Small intestine (tissue), 16 donors: ENCODE measurements around the gene SMR3B. TPM values are rescaled to one million over a fixed set of nuclear protein-coding genes. Genes with fewer than 3 reads are reported as not detected.

ENCODE experiments used
- DNase-seq, 2 donors: peaks; one replicate each; pipeline versions ENCODE4 v3.0.0 to v3.0.0-alpha.2; 2013
- FAIRE-seq: peaks from 2 replicates; lab custom pipeline; 2012; peaks lifted over from hg19 to GRCh38; lab: Jason Lieb, UNC
- H3K27ac ChIP-seq, 3 donors: one replicate each; pipeline ENCODE4 v1.5.1; 2013; ENCODE audit warnings: low read length in 2 of 3, mild to moderate bottlenecking in 2 of 3, control low read depth in 1 of 3, inconsistent platforms in 1 of 3, low read depth in 1 of 3, moderate library complexity in 1 of 3
- H3K27me3 ChIP-seq, 3 donors: one replicate each; pipeline ENCODE4 v1.6.1; 2013; ENCODE audit warnings: low read length in 3 of 3, inconsistent platforms in 1 of 3; ENCODE audit not compliant: control insufficient read depth in 3 of 3, insufficient read depth in 3 of 3
- H3K36me3 ChIP-seq, 3 donors: one replicate each; pipeline ENCODE4 v1.6.1; 2013; ENCODE audit warnings: low read length in 3 of 3, inconsistent platforms in 1 of 3, low read depth in 1 of 3, mild to moderate bottlenecking in 1 of 3, moderate library complexity in 1 of 3; ENCODE audit not compliant: control insufficient read depth in 3 of 3, insufficient read depth in 2 of 3
- H3K4me1 ChIP-seq, 3 donors: one replicate each; pipeline ENCODE4 v1.6.1; 2013; ENCODE audit warnings: low read length in 2 of 3, inconsistent platforms in 1 of 3, low read depth in 1 of 3, mild to moderate bottlenecking in 1 of 3, moderate library complexity in 1 of 3; ENCODE audit not compliant: control insufficient read depth in 3 of 3, insufficient read depth in 2 of 3
- H3K4me3 ChIP-seq, 3 donors: one replicate each; pipeline ENCODE4 v1.5.1; 2013; ENCODE audit warnings: low read length in 3 of 3, control low read depth in 1 of 3, inconsistent platforms in 1 of 3, low read depth in 1 of 3, mild to moderate bottlenecking in 1 of 3, moderate library complexity in 1 of 3
- H3K9me3 ChIP-seq, 2 donors: one replicate each; pipeline ENCODE4 v1.6.1; 2013; ENCODE audit warnings: low read depth in 1 of 2, low read length in 1 of 2; ENCODE audit not compliant: control insufficient read depth in 2 of 2, insufficient read depth in 1 of 2
- WGBS, 3 donors: extraction: QIAGEN DNeasy Blood & Tissue Kit; methylation state at CpG; one replicate each; pipeline ENCODE4 v1.1.7; 2013; 5-methylcytosine and 5-hydroxymethylcytosine counted together
- long read RNA-seq, 10 donors: transcript quantifications; one replicate each; lab custom pipeline, GENCODE V29; 2026
- polyA plus RNA-seq, 4 donors: library from polyadenylated mRNA; stranded (reverse) in 3 of 4; unstranded in 1 of 4; fragments of 200-250 nt in 3 of 4; fragments of 120-200 nt in 1 of 4; gene quantifications; one replicate each; pipeline versions ENCODE4 v1.2.1 to v1.2.3, GENCODE V29; 2013
- donor health status: healthy with polysubstance abuse.
- donor health status: control.
- donor health status: control.
- donor health status: Bipolar disorder and iron deficiency.
- donor health status: healthy.

SMR3B gene
- not detected for polyA plus RNA-seq
- long read RNA-seq, donor 1 = 0 reads
- long read RNA-seq, donor 2 = 0 reads
- long read RNA-seq, donor 3 = 0 reads
- long read RNA-seq, donor 4 = 0 reads
- long read RNA-seq, donor 5 = 0 reads
- long read RNA-seq, donor 6 = 0 reads
- long read RNA-seq, donor 7 = 0 reads
- long read RNA-seq, donor 8 = 0 reads
- long read RNA-seq, donor 9 = 0 reads
- long read RNA-seq, donor 10 = 0 reads

- H3K4me1 ChIP-seq = no peaks in the 10 kb centered on the region
- FAIRE-seq = no peak
- H3K27me3 ChIP-seq = no peaks in the 10 kb centered on the region
- H3K9me3 ChIP-seq = no peaks in the 10 kb centered on the region
- no peak within 1 kb of the TSS for H3K27ac ChIP-seq
- 75 to 79% (median 77%) methylated on average over 5 of the region's 5 CpGs for WGBS, 3 donors
- H3K4me3 ChIP-seq = no peak within 1 kb of the TSS
- H3K36me3 ChIP-seq = no peaks in the 10 kb centered on the region
- DNase-seq = no peak
These were observed at the start of gene SMR3B for GRCh38 chr4:70382691-70383181. SMR3B (plus strand) TSS chr4:70383131; CDS start chr4:70384511, 1,380 bp downstream.

DNA sequence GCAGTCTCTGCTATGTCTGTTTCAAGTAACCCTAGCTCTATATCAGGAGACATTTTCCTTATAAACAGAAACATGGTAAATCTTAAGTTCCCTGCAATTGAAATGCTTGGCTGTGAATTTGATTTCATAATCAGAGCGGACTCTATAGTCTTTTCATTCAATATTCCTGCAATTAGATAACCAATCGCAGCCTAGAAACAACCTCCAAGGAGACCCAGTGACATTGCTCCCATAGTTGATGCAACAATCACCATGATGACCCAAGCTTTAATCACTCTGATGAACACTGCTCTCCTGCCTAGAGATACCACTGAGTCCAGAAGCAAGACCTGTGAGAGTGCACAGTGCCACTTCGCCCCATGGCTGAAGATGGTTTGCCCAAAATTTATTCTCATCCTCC, 48.2 kb upstream of the SMR3B start, which contains the start of gene CABS1:
Gene CABS1, plus strand, starts transcription at position 301 of the 400 bp plus-strand sequence. Its CDS starts 59 bp downstream, at position 360.
- Histone ChIP-seq H3K27ac (no peak within 1 kb of the TSS), H3K36me3 (no peaks in the 10 kb centered on the region), H3K9me3 (no peaks in the 10 kb centered on the region), H3K27me3 (no peaks in the 10 kb centered on the region), H3K4me1 (no peaks in the 10 kb centered on the region), H3K4me3 (no peak within 1 kb of the TSS)
- 92 to 99% (median 92%) methylated on average over 3 of the region's 3 CpGs for WGBS, 3 donors
- FAIRE-seq (no peak), DNase-seq (no peak)

DNA sequence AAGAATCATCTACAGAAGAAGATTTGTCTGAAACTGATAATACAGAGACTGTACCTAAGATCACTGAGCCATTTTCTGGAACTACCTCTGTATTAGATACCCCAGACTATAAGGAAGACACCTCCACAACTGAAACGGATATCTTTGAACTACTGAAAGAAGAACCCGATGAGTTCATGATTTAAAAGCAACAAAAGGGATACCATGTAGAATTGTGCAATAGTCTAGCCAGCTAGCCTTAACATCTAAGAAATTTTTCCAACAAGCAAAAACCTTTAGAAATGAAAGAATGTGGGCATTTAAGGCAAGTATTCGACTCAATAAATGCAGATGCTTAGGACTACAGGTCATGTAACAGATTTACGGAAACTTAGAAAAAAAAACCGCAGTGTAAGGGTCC, 46.9 kb upstream of the SMR3B start:
- H3K4me3 ChIP-seq = no peak overlapping the region
- DNase-seq (no peak), FAIRE-seq (no peak)
- 86 to 88% (median 88%) methylated on average over 5 of the region's 5 CpGs for WGBS, 3 donors
- H3K9me3 ChIP-seq = no peaks in the 10 kb centered on the region
- no peaks in the 10 kb centered on the region for H3K36me3 ChIP-seq
- H3K27me3 ChIP-seq = no peaks in the 10 kb centered on the region
- no peak overlapping the region for H3K27ac ChIP-seq
- H3K4me1 ChIP-seq = no peaks in the 10 kb centered on the region

GRCh38 chr4:70337886-70338420, 45.0 kb upstream of the SMR3B start:
- H3K27ac ChIP-seq = no peak overlapping the region
- 71 to 93% (median 88%) methylated on average over 1 of the region's 1 CpG for WGBS, 3 donors
- no peaks in the 10 kb centered on the region for H3K36me3 ChIP-seq
- H3K4me1 ChIP-seq = no peaks in the 10 kb centered on the region
- no peaks in the 10 kb centered on the region for H3K9me3 ChIP-seq
- no peak overlapping the region for H3K4me3 ChIP-seq
- FAIRE-seq (no peak), DNase-seq (no peak)
- no peaks in the 10 kb centered on the region for H3K27me3 ChIP-seq

DNA sequence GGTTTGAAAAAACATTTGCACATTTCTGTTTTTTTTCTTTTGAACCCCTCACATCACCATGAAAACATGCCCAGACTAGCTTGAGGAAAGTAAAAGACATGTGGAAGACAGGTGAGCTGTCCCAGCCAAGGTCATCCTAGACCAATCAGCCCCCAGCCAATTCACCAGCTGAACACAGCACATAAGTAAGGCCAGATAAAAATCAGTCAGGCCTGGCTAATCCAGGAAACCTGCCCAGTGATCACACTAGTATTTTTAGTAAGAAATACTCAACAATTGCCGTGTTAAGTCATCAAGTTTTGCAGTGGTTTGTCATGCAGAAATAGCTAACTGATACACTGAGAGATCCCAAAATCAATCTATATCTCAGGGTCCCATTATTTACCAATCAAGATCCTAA, 26.7 kb upstream of the SMR3B start:
- WGBS, 3 donors = 65 to 74% (median 70%) methylated on average over 1 of the region's 1 CpG
- Histone ChIP-seq H3K4me1 (no peaks in the 10 kb centered on the region), H3K9me3 (no peaks in the 10 kb centered on the region), H3K36me3 (no peaks in the 10 kb centered on the region), H3K27me3 (no peaks in the 10 kb centered on the region), H3K4me3 (no peak overlapping the region), H3K27ac (no peak overlapping the region)
- no peak for FAIRE-seq
- no peak for DNase-seq

GRCh38 chr4:70359115-70359661, 23.7 kb upstream of the SMR3B start:
- WGBS, 3 donors = 51 to 74% (median 62%) methylated on average over 3 of the region's 3 CpGs
- FAIRE-seq (no peak), DNase-seq (no peak)
- no peaks in the 10 kb centered on the region for H3K9me3 ChIP-seq
- no peaks in the 10 kb centered on the region for H3K4me1 ChIP-seq
- no peak overlapping the region for H3K4me3 ChIP-seq
- H3K27me3 ChIP-seq = no peaks in the 10 kb centered on the region
- H3K27ac ChIP-seq = no peak overlapping the region
- no peaks in the 10 kb centered on the region for H3K36me3 ChIP-seq

DNA sequence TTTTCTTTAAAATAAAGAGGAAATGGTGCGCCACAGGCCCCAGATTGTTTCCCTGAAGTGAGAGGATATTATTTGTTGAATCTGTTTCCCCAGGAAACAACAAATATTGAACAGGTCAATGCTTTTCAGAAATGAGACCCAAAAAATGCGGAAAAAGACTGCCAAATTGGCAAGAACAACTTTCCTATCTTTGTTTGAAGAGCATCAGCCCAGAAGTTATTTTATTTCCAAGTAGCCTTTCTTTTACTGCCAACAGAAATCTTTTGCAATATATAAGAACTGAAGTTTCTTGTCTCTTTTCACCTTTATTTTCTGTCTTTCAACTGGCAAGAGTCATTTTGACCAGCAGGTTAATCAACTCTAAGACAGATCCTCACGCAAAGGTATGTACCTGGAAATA, 22.5 kb upstream of the SMR3B start, which contains the start of gene SMR3A:
Gene SMR3A, plus strand, starts transcription at position 301 of the 400 bp plus-strand sequence. CDS start 1,356 bp downstream, outside the sequence.
- WGBS, 3 donors = 64 to 90% (median 83%) methylated on average over 3 of the region's 3 CpGs

DNA sequence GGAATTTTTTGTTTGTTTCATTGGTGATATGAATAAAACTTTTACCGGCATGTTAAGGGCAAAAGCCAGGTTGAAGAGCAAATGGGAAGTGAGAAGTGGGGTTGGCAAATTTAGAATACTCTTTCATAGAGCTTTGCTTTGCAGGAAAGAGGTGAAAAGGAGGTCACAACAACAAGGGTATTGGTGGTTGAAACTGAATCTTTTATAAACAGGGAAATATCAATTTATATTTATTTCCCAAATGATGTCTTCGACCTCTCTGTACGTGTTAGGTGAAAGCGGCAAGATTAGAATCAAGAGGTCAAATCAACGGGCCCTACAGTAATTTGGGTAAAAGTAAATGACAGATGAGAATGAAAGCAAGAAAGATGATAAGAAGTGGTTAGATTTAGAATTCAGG, 18.9 kb upstream of the SMR3B start:
- H3K27ac ChIP-seq = no peak overlapping the region
- H3K36me3 ChIP-seq = no peaks in the 10 kb centered on the region
- no peaks in the 10 kb centered on the region for H3K27me3 ChIP-seq
- WGBS, 3 donors = 80 to 89% (median 87%) methylated on average over 5 of the region's 5 CpGs
- DNase-seq (no peak), FAIRE-seq (no peak)
- H3K4me3 ChIP-seq = no peak overlapping the region
- no peaks in the 10 kb centered on the region for H3K4me1 ChIP-seq
- H3K9me3 ChIP-seq = no peaks in the 10 kb centered on the region

More for the DNA sequence above, 22.5 kb upstream of the SMR3B start, which contains the start of gene SMR3A:
- no peak for DNase-seq
- Histone ChIP-seq H3K36me3 (no peaks in the 10 kb centered on the region), H3K4me3 (no peak within 1 kb of the TSS), H3K9me3 (no peaks in the 10 kb centered on the region), H3K27me3 (no peaks in the 10 kb centered on the region), H3K27ac (no peak within 1 kb of the TSS), H3K4me1 (no peaks in the 10 kb centered on the region)
- FAIRE-seq = no peak
